Stimulated activated CD4-positive, alpha-beta T cell treated with anti-CD3 and anti-CD28 coated beads, Interleukin-2, amount 100 ng/mL, for 48 hours (primary cell): ENCODE results near the gene DDX39A.

Source experiments
- DNase-seq, 2 donors: peaks; one replicate each; pipeline ENCODE4 v3.0.0-alpha.2; 2020

DDX39A gene

GRCh38 chr19:14433554-14434501 is 14.7 kb upstream of the DDX39A start:
- DNase-seq: peak in 1 of 2 donors; percentile 34

GRCh38 chr19:14432791-14433553 is 13.8 kb upstream of the DDX39A start, which contains the start of gene PKN1:
Gene PKN1, plus strand, starts transcription at chr19:14433306. Its CDS starts 216 bp downstream, at chr19:14433522.
- DNase-seq: peak; percentile 45 to 57

GRCh38 chr19:14430712-14431111 is 11.6 kb upstream of the DDX39A start:
- DNase-seq: no peak

- DNase-seq: no peak
These were observed 9.8 kb upstream of the DDX39A start for GRCh38 chr19:14428882-14429416.

- no peak for DNase-seq
These were observed 8.3 kb upstream of the DDX39A start for GRCh38 chr19:14427461-14427860.

- no peak for DNase-seq
These were observed 6.6 kb upstream of the DDX39A start for GRCh38 chr19:14425696-14426138.

GRCh38 chr19:14418856-14419105 is 360 bp downstream of the DDX39A start:
- DNase-seq: peak; percentile 76 to 84

- DNase-seq: no peak
These were observed 2.3 kb downstream of the DDX39A start for GRCh38 chr19:14416817-14417231.

- no peak for DNase-seq
These were observed 4.0 kb downstream of the DDX39A start for GRCh38 chr19:14414926-14415690.

- no peak for DNase-seq
These were observed 5.4 kb downstream of the DDX39A start for GRCh38 chr19:14413693-14414181.

GRCh38 chr19:14412996-14413692 is 6.0 kb downstream of the DDX39A start:
- DNase-seq: no peak

- DNase-seq: no peak
These were observed 6.7 kb downstream of the DDX39A start for GRCh38 chr19:14412324-14412995.

GRCh38 chr19:14411938-14412245 is 7.2 kb downstream of the DDX39A start:
- no peak for DNase-seq

GRCh38 chr19:14411161-14411937 is 7.8 kb downstream of the DDX39A start:
- DNase-seq: no peak

- DNase-seq: no peak
These were observed 8.8 kb downstream of the DDX39A start for GRCh38 chr19:14410091-14411051.

GRCh38 chr19:14409146-14410023 is 9.8 kb downstream of the DDX39A start:
- DNase-seq: no peak

GRCh38 chr19:14408491-14409145 is 10.5 kb downstream of the DDX39A start:
- no peak for DNase-seq
